Sigmoid colon (tissue), 7 donors: ENCODE results near the gene EFR3B. TPM values are rescaled to one million over a fixed set of nuclear protein-coding genes. Genes with fewer than 3 reads are reported as not detected.
"Not testable (repeated sequence)": the region's sequence is repeated elsewhere in the genome, so short reads cannot be mapped to it uniquely, and the experiment has no call there.

ENCODE experiments used
- DNase-seq: peaks from one replicate; pipeline ENCODE4 v3.0.0-alpha.2; 2019
- H3K27ac ChIP-seq, 4 donors: fragments of 200-600 bp; sonication (generic); one replicate each; pipeline ENCODE4 v1.5.1; 2016 to 2019; ENCODE audit warnings: mild to moderate bottlenecking in 1 of 4
- H3K27me3 ChIP-seq, 3 donors: fragments of 200-600 bp; sonication (generic); one replicate each; pipeline ENCODE4 v1.5.1; 2019; ENCODE audit warnings: mild to moderate bottlenecking in 1 of 3
- H3K36me3 ChIP-seq, 4 donors: fragments of 200-600 bp; sonication (generic); one replicate each; pipeline ENCODE4 v1.5.1; 2016 to 2019
- H3K4me1 ChIP-seq, 4 donors: fragments of 200-600 bp; sonication (generic); one replicate each; pipeline ENCODE4 v1.5.1; 2017 to 2019
- H3K4me3 ChIP-seq, 4 donors: fragments of 200-600 bp; sonication (generic); one replicate each; pipeline ENCODE4 v1.5.1; 2017 to 2019; ENCODE audit warnings: mild to moderate bottlenecking in 2 of 4, moderate library complexity in 1 of 4
- H3K9me3 ChIP-seq, 4 donors: fragments of 200-600 bp in 3 of 4; sonication (generic) in 3 of 4; one replicate each; pipeline versions ENCODE4 v1.5.1 to v1.6.1; 2013 to 2019
- CTCF ChIP-seq, 4 experiments: fragments of 450-650 bp in 3 of 4; fragments of 200-600 bp in 1 of 4; IDR thresholded peaks; one replicate each; pipeline ENCODE4 v1.5.1; 2016 to 2019; ENCODE audit warnings: antibody characterized with exemption in 4 of 4, mild to moderate bottlenecking in 3 of 4, moderate library complexity in 2 of 4
- EP300 ChIP-seq, 4 donors: sonication (generic); formaldehyde crosslinking; IDR thresholded peaks; one replicate each; pipeline ENCODE4 v1.6.1; 2017; ENCODE audit warnings: antibody characterized with exemption in 4 of 4
- POLR2A ChIP-seq, 2 donors: fragments of 450-650 bp; IDR thresholded peaks; one replicate each; pipeline ENCODE4 v1.6.1; 2016; ENCODE audit warnings: antibody characterized with exemption in 2 of 2, mild to moderate bottlenecking in 2 of 2, moderate library complexity in 2 of 2
- POLR2AphosphoS5 ChIP-seq, 4 donors: sonication (generic); formaldehyde crosslinking; IDR thresholded peaks; one replicate each; pipeline ENCODE4 v1.6.1; 2017; ENCODE audit warnings: antibody characterized with exemption in 4 of 4
- WGBS, 2 donors: extraction: QIAGEN DNeasy Blood & Tissue Kit; methylation state at CpG; one replicate each; pipeline ENCODE4 v1.1.7; 2013; 5-methylcytosine and 5-hydroxymethylcytosine counted together
- intact Hi-C: fragments of 100-400 bp; cut with DNase I; formaldehyde crosslinking; loops from one replicate; pipeline ENCODE4 v1.15.1; 2023
- polyA plus RNA-seq, 3 donors: library from polyadenylated mRNA; stranded (reverse); fragments of 200-250 nt; gene quantifications; one replicate each; pipeline ENCODE4 v1.2.3, GENCODE V29; 2013
- total RNA-seq, 4 donors: library from RNA; depleted of rRNA; stranded (reverse); fragments of >200 nt; gene quantifications; one replicate each; pipeline ENCODE4 v1.1.0, GENCODE V29; 2016
- donor health status: healthy with polysubstance abuse.
- donor health status: Bipolar disorder and iron deficiency.
- donor health status: healthy.

The EFR3B gene
- total RNA-seq (1 to 10 TPM in 3 of 4 donors, under 1 TPM in 1; 0.49 to 1.9 (median 1.6) TPM), polyA plus RNA-seq (under 1 TPM; under 0.01 to 0.50 (median 0.23) TPM)

GRCh38 chr2:25041928-25042320 is at the start of gene EFR3B:
EFR3B (plus strand) TSS chr2:25042076; CDS start chr2:25042313, 237 bp downstream.
- Histone ChIP-seq H3K36me3 (no peaks in the 10 kb centered on the region), H3K9me3 (no peaks in the 10 kb centered on the region), H3K4me1 (peaks cover 2 to 22% (median 19%) of the 10 kb centered on the region in 4 donors), H3K4me3 (peak within 1 kb of the TSS; percentile 54 to 87 (median 74)), H3K27me3 (no peaks in the 10 kb centered on the region), H3K27ac (peak within 1 kb of the TSS; percentile 77 to 92 (median 84))
- DNase-seq: peak; percentile 97
- TF ChIP-seq EP300 (IDR thresholded peaks at IDR 0.05) (no peak), POLR2AphosphoS5 (IDR thresholded peaks at IDR 0.05) (peak in 2 of 4 donors; percentile 12 to 58)
- 0% methylated on average over 54 of the region's 54 CpGs for WGBS, 2 donors
- intact Hi-C loops: loop anchor here (2.0 to 5.0 kb wide), 4 partner anchors 57 to 85 kb away; partner anchors contain the start of gene DNAJC27

GRCh38 chr2:24993406-24994145 is 48.3 kb upstream of the EFR3B start:
- DNase-seq: no peak
- no peaks in the 10 kb centered on the region for H3K36me3 ChIP-seq
- TF ChIP-seq POLR2A (IDR thresholded peaks at IDR 0.05) (no peak), EP300 (IDR thresholded peaks at IDR 0.05) (no peak), CTCF (IDR thresholded peaks at IDR 0.05) (no peak), POLR2AphosphoS5 (IDR thresholded peaks at IDR 0.05) (no peak)
- no peaks in the 10 kb centered on the region for H3K9me3 ChIP-seq
- no peaks in the 10 kb centered on the region for H3K27me3 ChIP-seq
- intact Hi-C loops: no loop called here
- H3K4me3 ChIP-seq: no peak overlapping the region
- WGBS, 2 donors: 21 to 42% methylated on average over 6 of the region's 6 CpGs
- no peak overlapping the region for H3K27ac ChIP-seq
- peaks cover 0 to 8% (median 7%) of the 10 kb centered on the region in 4 donors for H3K4me1 ChIP-seq

GRCh38 chr2:24994146-24994724 is 47.6 kb upstream of the EFR3B start:
- TF ChIP-seq POLR2A (IDR thresholded peaks at IDR 0.05): no peak
- TF ChIP-seq EP300 (IDR thresholded peaks at IDR 0.05): no peak
- TF ChIP-seq CTCF (IDR thresholded peaks at IDR 0.05): no peak
- no peak for TF ChIP-seq POLR2AphosphoS5 (IDR thresholded peaks at IDR 0.05)
- no peaks in the 10 kb centered on the region for H3K27me3 ChIP-seq
- H3K4me3 ChIP-seq: no peak overlapping the region
- no peak overlapping the region for H3K27ac ChIP-seq
- no peaks in the 10 kb centered on the region for H3K36me3 ChIP-seq
- intact Hi-C loops: no loop called here
- no peaks in the 10 kb centered on the region for H3K9me3 ChIP-seq
- DNase-seq: no peak
- 8 to 59% methylated on average over 1 of the region's 1 CpG for WGBS, 2 donors
- H3K4me1 ChIP-seq: peaks cover 0 to 8% (median 7%) of the 10 kb centered on the region in 4 donors

DNA sequence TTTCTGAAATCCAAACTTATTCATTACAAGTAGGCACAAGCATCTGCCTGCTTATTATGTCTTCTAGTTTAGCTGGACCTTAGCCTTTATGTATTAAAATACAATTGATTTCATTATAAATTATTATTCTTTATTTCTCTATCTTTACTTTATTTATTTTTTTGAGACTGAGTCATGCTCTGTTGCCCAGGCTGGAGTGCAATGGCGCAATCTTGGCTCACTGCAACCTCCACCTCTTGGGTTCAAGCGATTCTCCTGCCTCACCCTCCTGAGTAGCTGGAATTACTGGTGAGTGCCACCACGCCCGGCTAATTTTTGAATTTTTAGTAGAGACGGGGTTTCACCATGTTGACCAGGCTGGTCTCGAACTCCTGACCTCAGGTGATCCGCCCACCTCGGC is 42.8 kb upstream of the EFR3B start:
- H3K9me3 ChIP-seq, H3K27ac ChIP-seq, DNase-seq, intact Hi-C loops, H3K36me3 ChIP-seq, H3K27me3 ChIP-seq, H3K4me3 ChIP-seq: not testable (repeated sequence)
- 84 to 87% methylated on average over 8 of the region's 8 CpGs for WGBS, 2 donors
- peaks cover 0 to 18% (median 12%) of the 10 kb centered on the region in 4 donors for H3K4me1 ChIP-seq

- 44 to 55% methylated on average over 4 of the region's 4 CpGs for WGBS, 2 donors
- peaks cover 0 to 18% (median 11%) of the 10 kb centered on the region in 4 donors for H3K4me1 ChIP-seq
- no peaks in the 10 kb centered on the region for H3K36me3 ChIP-seq
- TF ChIP-seq CTCF (IDR thresholded peaks at IDR 0.05): no peak
- peak in 1 of 4 donors; percentile 8 for TF ChIP-seq POLR2AphosphoS5 (IDR thresholded peaks at IDR 0.05)
- no peak overlapping the region for H3K27ac ChIP-seq
- intact Hi-C loops: no loop called here
- H3K9me3 ChIP-seq: no peaks in the 10 kb centered on the region
- DNase-seq: no peak
- H3K4me3 ChIP-seq: no peak overlapping the region
- H3K27me3 ChIP-seq: no peaks in the 10 kb centered on the region
These were observed 41.8 kb upstream of the EFR3B start for GRCh38 chr2:25000036-25000435.
